KG1 (cell line): ENCODE results near the gene RTN3.

Source experiments
- DNase-seq: peaks from one replicate; lab custom pipeline; 2025; lab: John Stamatoyannopoulos, UW

Gene RTN3

DNA sequence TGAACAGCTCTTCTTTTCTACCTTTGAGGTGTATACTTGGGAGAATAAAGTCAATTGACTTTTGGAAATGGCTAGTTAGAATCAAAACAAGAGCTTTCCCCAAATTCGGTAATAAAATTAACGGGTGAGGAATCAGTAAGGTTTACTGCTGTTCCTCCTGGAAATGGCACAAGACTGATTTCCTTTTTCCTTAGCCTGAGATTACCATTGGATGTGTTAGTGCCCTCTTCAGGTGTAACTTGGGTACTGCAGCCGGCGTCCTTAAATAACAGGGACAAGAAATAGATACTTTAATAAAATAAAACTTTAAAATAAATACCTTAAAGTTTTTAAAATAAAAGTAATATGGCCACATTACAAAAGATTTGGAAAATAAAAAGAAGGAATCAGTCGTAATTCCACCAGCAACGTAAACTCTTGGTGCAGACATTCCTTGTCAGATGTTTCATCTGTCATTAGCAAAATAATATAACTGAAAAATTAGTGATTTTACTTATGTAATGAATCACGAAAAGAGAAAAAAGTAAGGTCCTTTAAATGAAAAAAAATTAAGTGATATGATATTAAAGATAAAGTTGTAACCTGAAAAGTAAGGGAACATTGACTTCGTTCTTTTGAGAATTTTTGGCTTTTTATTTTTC, 57.5 kb downstream of the RTN3 start:
- peak; percentile 53 for DNase-seq

- DNase-seq, result no peak
Measured at GRCh38 chr11:63745304-63746170, 64.2 kb downstream of the RTN3 start.

- no peak for DNase-seq
Measured at GRCh38 chr11:63747011-63747410, 65.7 kb downstream of the RTN3 start.

GRCh38 chr11:63749624-63750023, 68.3 kb downstream of the RTN3 start:
- DNase-seq, result no peak

DNA sequence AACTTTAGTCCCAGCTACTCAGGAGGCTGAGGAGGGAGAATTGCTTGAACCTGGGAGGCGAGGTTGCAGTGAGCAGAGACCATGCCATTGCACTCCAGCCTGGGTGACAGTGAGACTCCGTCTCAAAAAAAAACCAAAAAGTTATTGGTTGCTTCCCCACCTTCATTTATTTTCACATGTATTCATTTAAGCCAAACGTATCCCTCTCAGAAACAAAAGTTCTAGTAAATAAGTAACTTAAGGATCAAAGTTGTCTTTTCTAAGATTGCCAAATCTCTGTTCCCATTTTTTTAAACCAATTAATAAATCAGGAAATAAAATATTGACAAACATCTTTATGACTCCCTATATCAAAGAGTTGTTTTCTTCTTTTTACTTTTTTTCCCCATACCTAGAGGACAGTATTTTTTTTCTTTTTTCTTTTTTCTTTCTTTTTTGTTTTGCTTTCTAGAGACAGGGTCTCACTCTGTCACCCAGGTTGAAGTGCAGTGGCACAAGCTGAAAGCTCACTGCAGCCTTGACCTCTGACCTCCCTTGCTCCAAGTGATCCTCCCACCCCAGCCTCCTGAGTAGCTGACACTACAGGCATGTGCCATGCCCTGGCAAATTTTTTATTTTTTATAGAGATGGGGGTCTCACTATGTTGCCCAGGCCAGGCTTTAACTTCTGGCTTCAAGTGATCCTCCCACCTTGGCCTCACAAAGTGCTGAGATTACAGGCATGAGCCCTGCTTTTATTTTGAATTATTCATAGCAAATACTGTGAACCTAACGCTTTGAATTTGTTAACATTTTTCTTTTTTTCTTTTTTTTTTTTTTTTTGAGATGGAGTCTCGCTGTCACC, 75.8 kb downstream of the RTN3 start:
- DNase-seq, result no peak

- no peak for DNase-seq
Measured at GRCh38 chr11:63760487-63761079, 79.3 kb downstream of the RTN3 start.

- no peak for DNase-seq
Measured at GRCh38 chr11:63761188-63761587, 79.9 kb downstream of the RTN3 start.

DNA sequence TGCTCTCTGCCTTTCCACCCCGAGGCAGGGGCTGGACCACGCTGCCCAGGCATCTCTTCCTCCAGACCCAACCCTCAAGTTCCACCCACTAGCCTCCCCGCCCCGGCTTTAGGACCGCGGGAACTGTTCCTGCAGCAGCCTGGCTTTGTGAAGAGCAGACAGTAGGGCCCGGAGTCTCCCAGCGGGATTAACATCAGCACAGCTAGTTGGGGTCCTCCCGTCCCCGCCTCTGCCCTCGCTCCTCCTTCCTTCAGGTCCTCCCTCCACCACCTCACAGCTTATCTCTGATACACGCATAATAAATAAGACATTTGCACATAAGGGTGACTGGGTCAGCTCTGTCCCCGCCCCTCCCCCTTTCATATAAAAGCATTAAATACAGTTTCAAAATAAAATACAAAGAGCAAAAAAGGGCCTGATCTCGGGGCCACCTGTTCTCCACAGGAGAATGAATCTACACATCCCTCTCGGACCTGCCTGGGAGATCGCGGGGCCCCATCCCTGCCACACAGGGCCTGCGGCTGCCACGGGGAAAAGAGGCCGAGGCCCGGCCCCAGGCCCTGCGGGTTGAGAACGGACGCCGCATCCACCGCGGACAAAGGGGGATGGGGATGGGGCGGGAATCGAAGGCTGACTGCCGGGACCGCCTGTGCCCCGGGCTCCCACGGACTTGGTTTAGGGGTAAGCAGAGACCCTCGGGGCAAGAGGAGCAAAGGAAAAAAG, 80.8 kb downstream of the RTN3 start:
- DNase-seq, result no peak

DNA sequence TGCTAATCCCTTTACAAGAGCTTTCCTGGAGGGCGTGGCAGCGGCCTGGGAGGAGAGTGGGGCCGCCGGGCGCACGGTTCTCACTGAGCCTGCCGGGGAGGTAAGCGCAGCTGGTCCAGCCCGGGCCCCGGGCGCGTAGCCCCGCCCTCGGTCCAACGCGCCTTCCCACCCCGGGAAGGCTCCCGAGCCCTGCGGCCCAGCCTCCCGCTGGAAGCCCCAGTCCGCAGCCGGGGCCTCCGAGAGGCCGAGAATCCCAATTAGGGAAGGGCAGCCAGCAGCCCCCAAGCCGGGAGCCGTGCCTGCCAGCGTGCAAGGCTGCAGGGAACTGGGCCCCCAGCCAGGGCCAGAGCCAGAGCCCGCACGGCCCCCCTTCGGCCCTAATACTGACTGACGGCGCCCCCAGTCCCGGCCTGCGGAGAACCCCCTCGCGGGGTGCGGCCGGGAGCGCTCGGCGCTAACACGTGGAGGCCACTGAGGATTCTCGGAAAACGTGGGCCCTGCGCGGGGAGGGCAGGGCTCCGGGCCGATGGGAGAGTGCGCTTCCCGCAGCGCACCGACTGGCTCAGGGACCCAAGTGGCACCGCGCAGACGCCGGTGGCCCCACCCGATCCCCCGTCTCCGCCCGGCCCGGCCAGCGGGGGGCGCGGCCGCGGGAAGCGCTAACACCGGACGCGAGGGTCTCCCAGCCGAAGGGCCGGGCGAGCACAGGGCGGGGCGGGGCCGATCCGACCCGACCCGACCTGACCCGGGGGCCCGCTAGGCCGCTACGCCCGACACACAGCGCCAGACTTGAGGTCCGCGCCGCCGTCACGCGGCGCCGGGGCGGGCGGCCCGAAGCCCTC, 81.6 kb downstream of the RTN3 start:
- no peak for DNase-seq

DNA sequence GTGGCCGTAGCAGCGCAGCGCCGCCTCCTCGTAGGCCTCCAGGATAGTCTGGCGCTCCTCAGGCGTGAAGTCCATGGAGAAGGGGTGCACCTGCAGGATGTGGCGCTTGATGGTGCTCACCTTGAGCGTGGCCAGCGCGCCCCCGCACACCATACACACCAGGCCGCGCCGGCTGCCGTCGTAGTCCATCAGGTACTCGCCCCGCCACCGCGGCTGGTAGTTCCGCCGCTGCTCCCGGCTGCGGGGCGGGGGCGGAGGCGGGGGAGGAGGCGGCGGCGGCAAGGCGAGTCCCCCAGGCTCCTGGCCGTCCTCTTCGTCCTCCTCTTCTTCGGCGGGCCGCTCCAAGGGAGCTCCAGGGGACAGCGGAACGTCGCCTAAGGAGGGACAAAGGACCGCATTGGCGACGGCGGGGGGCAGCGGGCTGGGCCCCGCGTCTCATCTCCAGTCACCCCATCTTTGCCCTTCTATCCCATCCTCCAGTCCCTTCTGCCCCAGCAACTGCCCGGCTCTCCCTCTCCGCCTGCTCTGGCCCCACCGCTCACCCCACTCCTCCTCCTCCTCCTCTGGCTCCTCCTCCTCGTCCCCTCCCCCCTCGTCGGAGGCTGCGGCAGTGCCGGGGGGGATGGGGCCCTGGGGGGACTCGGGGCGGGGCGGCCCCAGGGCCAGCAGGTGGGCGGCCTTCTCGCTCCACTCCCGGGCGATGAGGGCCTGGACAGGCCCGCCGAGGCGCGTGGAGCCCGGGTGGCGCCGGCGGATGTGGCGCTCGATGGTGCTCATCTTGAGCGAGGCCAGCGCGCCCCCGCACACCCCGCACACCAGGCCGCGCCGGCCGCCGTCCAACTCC, 82.4 kb downstream of the RTN3 start:
- DNase-seq, result no peak

GRCh38 chr11:63764340-63764678, 83.0 kb downstream of the RTN3 start:
- no peak for DNase-seq

GRCh38 chr11:63764679-63765647, 83.7 kb downstream of the RTN3 start:
- no peak for DNase-seq

DNA sequence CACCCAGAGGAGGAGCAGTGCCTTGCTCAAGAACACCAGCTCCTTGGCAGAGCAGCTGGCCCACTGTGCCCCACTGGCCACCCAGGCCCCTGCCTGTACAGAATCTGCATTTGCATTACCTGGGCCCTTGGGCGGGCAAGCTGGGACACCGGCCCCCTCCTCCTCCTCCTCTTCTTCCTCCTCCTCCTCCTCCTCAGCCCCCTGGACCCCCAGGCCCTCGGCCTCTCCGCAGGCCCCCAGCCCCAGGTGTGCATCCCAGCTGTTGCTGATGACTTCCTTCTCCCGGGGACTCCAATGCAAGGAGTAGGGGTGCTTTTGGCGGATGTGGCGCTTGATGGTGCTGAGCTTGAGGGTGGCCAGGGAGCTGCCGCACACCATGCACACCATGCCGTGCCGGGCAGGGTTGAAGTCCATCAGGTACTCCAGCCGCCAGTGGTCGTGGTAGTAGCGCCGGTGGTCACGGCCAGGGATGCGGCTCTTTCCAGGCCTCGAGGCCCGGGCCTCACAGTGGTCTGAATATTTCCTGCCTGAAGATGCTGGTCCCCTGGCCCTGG, 84.5 kb downstream of the RTN3 start:
- DNase-seq, result no peak

- DNase-seq, result no peak
Measured at GRCh38 chr11:63766531-63767235, 85.4 kb downstream of the RTN3 start.

DNA sequence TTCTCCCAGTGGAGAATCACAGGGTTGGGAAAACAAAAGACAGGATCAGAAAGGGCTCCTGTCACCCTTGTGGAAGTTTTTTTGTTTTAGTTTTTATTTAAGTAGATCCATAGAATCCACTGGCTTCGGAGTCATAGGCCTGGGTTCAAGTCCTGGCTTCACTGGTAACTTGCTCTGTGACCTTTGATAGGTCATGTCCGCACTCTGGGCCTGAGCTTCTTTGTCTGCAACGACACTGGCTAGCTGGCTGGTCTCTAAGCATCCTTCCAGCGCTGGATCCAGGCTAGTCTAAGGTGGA, 85.9 kb downstream of the RTN3 start:
- DNase-seq, result no peak

DNA sequence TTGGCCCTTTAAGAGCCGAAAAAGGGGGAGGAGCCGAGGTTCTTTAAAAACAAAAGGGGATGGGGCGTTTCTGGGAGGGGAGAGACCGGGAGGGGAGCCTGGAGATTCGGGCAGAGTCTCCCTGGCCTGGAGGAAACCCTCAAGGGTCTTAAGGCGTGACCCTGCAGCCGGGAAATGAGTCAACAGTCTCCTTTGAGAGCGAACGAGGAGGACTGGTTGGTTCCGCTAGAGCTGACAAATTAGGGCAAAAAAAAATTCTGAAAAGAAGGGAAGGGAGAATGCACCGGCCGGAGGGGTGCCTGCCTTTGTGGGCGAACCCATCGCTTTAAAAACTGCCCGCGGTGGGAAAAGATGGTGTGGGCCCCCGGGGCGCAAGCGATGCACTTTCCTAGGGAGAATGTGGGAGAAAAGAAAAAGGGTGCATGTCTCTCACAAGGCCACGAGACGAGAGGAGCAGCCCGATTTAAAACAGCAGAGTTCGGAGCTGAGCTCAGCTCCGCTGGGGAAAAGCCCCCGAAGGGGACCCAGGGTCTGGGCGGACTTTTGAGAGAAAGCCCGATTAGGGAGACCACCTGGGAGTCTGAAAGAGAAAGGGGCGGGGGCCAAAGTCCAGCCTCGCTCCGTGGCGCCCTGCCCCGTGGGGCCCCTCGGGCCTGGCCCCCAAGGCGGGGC, 86.4 kb downstream of the RTN3 start:
- DNase-seq, result peak; percentile 67
